GM21390 (cell line): ENCODE results near the gene FRMPD4.

Source experiments
- ATAC-seq: cut with Tn5 transposase; IDR thresholded peaks from one replicate; pipeline ENCODE4 v1.9.1; 2021; ENCODE audit not compliant: unreplicated experiment

FRMPD4 gene

GRCh38 chrX:12611471-12611870, 473.2 kb downstream of the FRMPD4 start:
- peak; percentile 63 for ATAC-seq

GRCh38 chrX:12614266-12614665, 476.0 kb downstream of the FRMPD4 start:
- ATAC-seq, result no peak

GRCh38 chrX:12615061-12615460, 476.8 kb downstream of the FRMPD4 start:
- no peak for ATAC-seq

- no peak for ATAC-seq
Measured at GRCh38 chrX:12617241-12617640, 479.0 kb downstream of the FRMPD4 start.

GRCh38 chrX:12647230-12647629, 509.0 kb downstream of the FRMPD4 start:
- no peak for ATAC-seq

GRCh38 chrX:12648995-12649394, 510.7 kb downstream of the FRMPD4 start:
- ATAC-seq, result no peak

- no peak for ATAC-seq
Measured at GRCh38 chrX:12657433-12657832, 519.2 kb downstream of the FRMPD4 start.

- peak; percentile 60 for ATAC-seq
Measured at GRCh38 chrX:12657881-12658280, 519.6 kb downstream of the FRMPD4 start.

- no peak for ATAC-seq
Measured at GRCh38 chrX:12661464-12661863, 523.2 kb downstream of the FRMPD4 start.

- ATAC-seq, result no peak
Measured at GRCh38 chrX:12672367-12673106, 534.3 kb downstream of the FRMPD4 start.

GRCh38 chrX:12673487-12673886, 535.2 kb downstream of the FRMPD4 start:
- no peak for ATAC-seq

- no peak for ATAC-seq
Measured at GRCh38 chrX:12679522-12679921, 541.2 kb downstream of the FRMPD4 start.

- no peak for ATAC-seq
Measured at GRCh38 chrX:12681047-12681446, 542.8 kb downstream of the FRMPD4 start.

GRCh38 chrX:12685541-12685940, 547.3 kb downstream of the FRMPD4 start:
- no peak for ATAC-seq

- no peak for ATAC-seq
Measured at GRCh38 chrX:12686331-12686730, 548.1 kb downstream of the FRMPD4 start.

GRCh38 chrX:12690646-12691045, 552.4 kb downstream of the FRMPD4 start:
- ATAC-seq, result no peak

- no peak for ATAC-seq
Measured at GRCh38 chrX:12693754-12694153, 555.5 kb downstream of the FRMPD4 start.

- ATAC-seq, result no peak
Measured at GRCh38 chrX:12700745-12701144, 562.5 kb downstream of the FRMPD4 start.

- no peak for ATAC-seq
Measured at GRCh38 chrX:12701628-12702027, 563.4 kb downstream of the FRMPD4 start.

- ATAC-seq, result no peak
Measured at GRCh38 chrX:12702509-12703091, 564.3 kb downstream of the FRMPD4 start.

- no peak for ATAC-seq
Measured at GRCh38 chrX:12704706-12705105, 566.4 kb downstream of the FRMPD4 start.

GRCh38 chrX:12709047-12709446, 570.8 kb downstream of the FRMPD4 start:
- no peak for ATAC-seq
